Activated CD8-positive, alpha-beta T cell treated with anti-CD3 and anti-CD28 coated beads for 36 hours (primary cell): ENCODE measurements around the gene ZSCAN10. TPM values are rescaled to one million over a fixed set of nuclear protein-coding genes. Genes with fewer than 3 reads are reported as not detected.

Experiments used
- ATAC-seq: fragments of 200-7000 bp; cut with Tn5 transposase; one replicate; pipeline ENCODE4 v1.10.0; 2021; ENCODE audit warnings: mild to moderate bottlenecking, moderate library complexity
- CTCF ChIA-PET: fragments of 350-600 bp; sonication (Branson Sonifier 250); formaldehyde crosslinking; loops from one replicate; lab custom pipeline; 2021; ENCODE audit warnings: antibody characterized with exemption; lab: Charles Lee
- POLR2A ChIA-PET: fragments of 350-600 bp; sonication (Branson Sonifier 250); formaldehyde crosslinking; loops from one replicate; lab custom pipeline; 2021; ENCODE audit warnings: antibody characterized with exemption; lab: Charles Lee
- DNase-seq: peaks from one replicate; pipeline ENCODE4 v3.0.0-alpha.2; 2020
- H3K27ac Mint-ChIP-seq: one replicate; pipeline ENCODE4 v1.8.0; 2021; ENCODE audit warnings: mild to moderate bottlenecking, mixed read lengths
- H3K27me3 Mint-ChIP-seq: one replicate; pipeline ENCODE4 v1.8.0; 2021; ENCODE audit warnings: mixed read lengths
- H3K36me3 Mint-ChIP-seq: one replicate; pipeline ENCODE4 v1.8.0; 2021; ENCODE audit warnings: low read depth, mixed read lengths
- H3K4me1 Mint-ChIP-seq: one replicate; pipeline ENCODE4 v1.8.0; 2021; ENCODE audit warnings: low read depth, mixed read lengths
- H3K4me3 Mint-ChIP-seq: one replicate; pipeline ENCODE4 v1.8.0; 2021; ENCODE audit warnings: mild to moderate bottlenecking, moderate library complexity, mixed read lengths
- H3K9me3 Mint-ChIP-seq: one replicate; pipeline ENCODE4 v1.8.0; 2021; ENCODE audit warnings: mixed read lengths
- CTCF ChIP-seq: fragments of 200-600 bp; IDR thresholded peaks from one replicate; pipeline ENCODE4 v1.8.0; 2022; ENCODE audit warnings: antibody characterized with exemption, mild to moderate bottlenecking
- intact Hi-C: fragments of 100-400 bp; cut with micrococcal nuclease; formaldehyde crosslinking; loops from one replicate; pipeline ENCODE4 v1.10.0; 2022
- total RNA-seq, 2 experiments: library from RNA; stranded (reverse); gene quantifications; one replicate each; pipeline ENCODE4 v1.2.3, GENCODE V29; 2021

The ZSCAN10 gene
- total RNA-seq: under 1 TPM; 0.09 to 0.25 TPM

- intact Hi-C loops: no loop called here
- Mint-ChIP-seq H3K27me3 (no peaks in the 10 kb centered on the region), H3K4me3 (peak within 1 kb of the TSS; percentile 62), H3K27ac (peak within 1 kb of the TSS; percentile 83), H3K36me3 (no peaks in the 10 kb centered on the region), H3K9me3 (no peaks in the 10 kb centered on the region), H3K4me1 (peaks cover 37% of the 10 kb centered on the region)
- ATAC-seq: no peak
- ChIA-PET CTCF (interaction anchor here (0.8 to 23.9 kb wide), 10 partner anchors 8 to 70 kb away, joined by 3 to 376 read pairs (median 4); partner anchors contain the start of genes IL32 and ZNF213), POLR2A (interaction anchor here (0.9 to 3.7 kb wide), 10 partner anchors 10 to 73 kb away, joined by 3 to 21 read pairs (median 4); no protein-coding TSS in a partner anchor)
- no peak for DNase-seq
- no peak for TF ChIP-seq CTCF
Measured at GRCh38 chr16:3098459-3099394, at the start of gene ZSCAN10. ZSCAN10 (minus strand) TSS chr16:3099294; CDS start chr16:3092937, 6,357 bp downstream.

- no peak overlapping the region for H3K27ac Mint-ChIP-seq
- ChIA-PET CTCF (interaction anchor here (0.8 to 4.2 kb wide), 16 partner anchors 8 to 145 kb away, joined by 3 to 37 read pairs (median 5); partner anchors contain the start of gene ZNF213), POLR2A (interaction anchor here (1.1 to 4.5 kb wide), 8 partner anchors 9 to 89 kb away, joined by 4 to 25 read pairs (median 6); partner anchors contain the start of gene ZNF213)
- no peaks in the 10 kb centered on the region for H3K9me3 Mint-ChIP-seq
- DNase-seq (no peak), ATAC-seq (no peak)
- no peak for TF ChIP-seq CTCF
- H3K36me3 Mint-ChIP-seq: peaks cover 3% of the 10 kb centered on the region
- peaks cover 4% of the 10 kb centered on the region for H3K27me3 Mint-ChIP-seq
- intact Hi-C loops: no loop called here
- H3K4me3 Mint-ChIP-seq: peak overlapping the region; percentile 85
- H3K4me1 Mint-ChIP-seq: peaks cover 17% of the 10 kb centered on the region
Measured at GRCh38 chr16:3148256-3149192, 49.4 kb upstream of the ZSCAN10 start.

- Mint-ChIP-seq H3K36me3 (peaks cover 3% of the 10 kb centered on the region), H3K9me3 (no peaks in the 10 kb centered on the region), H3K4me1 (peaks cover 15% of the 10 kb centered on the region), H3K27ac (no peak overlapping the region), H3K4me3 (no peak overlapping the region), H3K27me3 (peaks cover 4% of the 10 kb centered on the region)
- CTCF ChIA-PET: interaction anchor here (0.9 to 4.2 kb wide), 10 partner anchors 8 to 120 kb away, joined by 3 to 37 read pairs (median 6); partner anchors contain the start of gene ZNF213
- intact Hi-C loops: no loop called here
- TF ChIP-seq CTCF: no peak
- POLR2A ChIA-PET: interaction anchor here (1.1 to 4.5 kb wide), 4 partner anchors 9 to 18 kb away, joined by 4 to 25 read pairs (median 5); partner anchors contain the start of gene ZNF213
- DNase-seq: no peak
- ATAC-seq: no peak
Measured at GRCh38 chr16:3147757-3148104, 48.6 kb upstream of the ZSCAN10 start.

- Mint-ChIP-seq H3K36me3 (peaks cover 4% of the 10 kb centered on the region), H3K4me1 (peaks cover 10% of the 10 kb centered on the region), H3K4me3 (no peak overlapping the region), H3K27me3 (no peaks in the 10 kb centered on the region), H3K27ac (no peak overlapping the region), H3K9me3 (no peaks in the 10 kb centered on the region)
- ChIA-PET POLR2A (interaction anchor here (1.1 to 4.5 kb wide), 4 partner anchors 8 to 17 kb away, joined by 4 to 25 read pairs (median 5); partner anchors contain the start of gene ZNF213), CTCF (interaction anchor here (0.9 to 4.2 kb wide), 10 partner anchors 7 to 119 kb away, joined by 3 to 37 read pairs (median 6); partner anchors contain the start of gene ZNF213)
- TF ChIP-seq CTCF: no peak
- intact Hi-C loops: no loop called here
- no peak for DNase-seq
- no peak for ATAC-seq
Measured at GRCh38 chr16:3147046-3147756, 48.1 kb upstream of the ZSCAN10 start.
